Measurements from ENCODE around the gene JAK3.
"Not testable (repeated sequence)": the region's sequence is repeated elsewhere in the genome, so short reads cannot be mapped to it uniquely, and the experiment has no call there.

The JAK3 gene

GRCh38 chr19:17888260-17888659, 40.5 kb upstream of the JAK3 start:
- TF ChIP-seq PPARA (CRISPR knock-in tag; IDR thresholded peaks at IDR 0.05; ENCODE audit: borderline replicate concordance) (no peak), ZFP3 (CRISPR knock-in tag; IDR thresholded peaks at IDR 0.05) (no peak), ARNTL (CRISPR knock-in tag; IDR thresholded peaks at IDR 0.05; ENCODE audit: borderline replicate concordance, low read depth) (no peak), ZNF70 (CRISPR knock-in tag; IDR thresholded peaks at IDR 0.05) (no peak), GLIS3 (CRISPR knock-in tag; IDR thresholded peaks at IDR 0.05) (no peak), BACH2 (CRISPR knock-in tag; IDR thresholded peaks at IDR 0.05; ENCODE audit: borderline replicate concordance) (no peak), TSHZ2 (CRISPR knock-in tag; IDR thresholded peaks at IDR 0.05) (no peak), TCF4 (CRISPR knock-in tag; IDR thresholded peaks at IDR 0.05; ENCODE audit: borderline replicate concordance) (no peak), ZFP30 (CRISPR knock-in tag; IDR thresholded peaks at IDR 0.05) (no peak)
- no peak for ATAC-seq

- not testable (repeated sequence) for ATAC-seq
These were observed 39.4 kb upstream of the JAK3 start for GRCh38 chr19:17887221-17887620.

DNA sequence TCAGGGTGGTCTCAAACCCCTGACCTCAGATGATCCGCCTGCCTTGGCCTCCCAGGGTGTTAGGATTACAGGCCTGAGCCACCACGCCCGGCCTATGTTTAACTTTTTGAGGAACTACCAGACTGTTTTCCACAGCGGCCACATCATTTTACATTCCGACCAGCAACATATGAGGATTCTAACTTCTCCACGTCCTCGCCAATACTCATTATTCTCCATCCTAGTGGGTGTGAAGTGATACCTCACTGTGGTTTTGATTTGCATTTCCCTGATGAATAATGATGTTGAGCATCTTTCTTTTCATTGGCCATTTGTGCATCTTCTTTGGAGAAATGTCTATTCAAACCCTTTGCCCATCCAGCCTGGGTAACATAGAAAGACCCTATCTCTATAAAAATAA, 38.7 kb upstream of the JAK3 start:
- no peak for ATAC-seq
- TF ChIP-seq, protein P1, sequence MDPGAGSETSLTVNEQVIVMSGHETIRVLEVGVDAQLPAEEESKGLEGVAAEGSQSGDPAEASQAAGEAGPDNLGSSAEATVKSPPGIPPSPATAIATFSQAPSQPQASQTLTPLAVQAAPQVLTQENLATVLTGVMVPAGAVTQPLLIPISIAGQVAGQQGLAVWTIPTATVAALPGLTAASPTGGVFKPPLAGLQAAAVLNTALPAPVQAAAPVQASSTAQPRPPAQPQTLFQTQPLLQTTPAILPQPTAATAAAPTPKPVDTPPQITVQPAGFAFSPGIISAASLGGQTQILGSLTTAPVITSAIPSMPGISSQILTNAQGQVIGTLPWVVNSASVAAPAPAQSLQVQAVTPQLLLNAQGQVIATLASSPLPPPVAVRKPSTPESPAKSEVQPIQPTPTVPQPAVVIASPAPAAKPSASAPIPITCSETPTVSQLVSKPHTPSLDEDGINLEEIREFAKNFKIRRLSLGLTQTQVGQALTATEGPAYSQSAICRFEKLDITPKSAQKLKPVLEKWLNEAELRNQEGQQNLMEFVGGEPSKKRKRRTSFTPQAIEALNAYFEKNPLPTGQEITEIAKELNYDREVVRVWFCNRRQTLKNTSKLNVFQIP (CRISPR knock-in tag; IDR thresholded peaks at IDR 0.05; ENCODE audit: borderline replicate concordance, low read depth), result no peak
- no peak for TF ChIP-seq ISL1 (CRISPR knock-in tag; IDR thresholded peaks at IDR 0.05)
- no peak for TF ChIP-seq GLIS3 (CRISPR knock-in tag; IDR thresholded peaks at IDR 0.05)
- no peak for TF ChIP-seq ZFP3 (CRISPR knock-in tag; IDR thresholded peaks at IDR 0.05)
- TF ChIP-seq BACH2 (CRISPR knock-in tag; IDR thresholded peaks at IDR 0.05; ENCODE audit: borderline replicate concordance), result no peak
- TF ChIP-seq ZNF565 (CRISPR knock-in tag; conservative IDR thresholded peaks at IDR 0.05; ENCODE audit: low read depth), result no peak
- TF ChIP-seq, protein P2, sequence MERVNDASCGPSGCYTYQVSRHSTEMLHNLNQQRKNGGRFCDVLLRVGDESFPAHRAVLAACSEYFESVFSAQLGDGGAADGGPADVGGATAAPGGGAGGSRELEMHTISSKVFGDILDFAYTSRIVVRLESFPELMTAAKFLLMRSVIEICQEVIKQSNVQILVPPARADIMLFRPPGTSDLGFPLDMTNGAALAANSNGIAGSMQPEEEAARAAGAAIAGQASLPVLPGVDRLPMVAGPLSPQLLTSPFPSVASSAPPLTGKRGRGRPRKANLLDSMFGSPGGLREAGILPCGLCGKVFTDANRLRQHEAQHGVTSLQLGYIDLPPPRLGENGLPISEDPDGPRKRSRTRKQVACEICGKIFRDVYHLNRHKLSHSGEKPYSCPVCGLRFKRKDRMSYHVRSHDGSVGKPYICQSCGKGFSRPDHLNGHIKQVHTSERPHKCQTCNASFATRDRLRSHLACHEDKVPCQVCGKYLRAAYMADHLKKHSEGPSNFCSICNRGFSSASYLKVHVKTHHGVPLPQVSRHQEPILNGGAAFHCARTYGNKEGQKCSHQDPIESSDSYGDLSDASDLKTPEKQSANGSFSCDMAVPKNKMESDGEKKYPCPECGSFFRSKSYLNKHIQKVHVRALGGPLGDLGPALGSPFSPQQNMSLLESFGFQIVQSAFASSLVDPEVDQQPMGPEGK (CRISPR knock-in tag; IDR thresholded peaks at IDR 0.05; ENCODE audit: borderline replicate concordance), result no peak
- TF ChIP-seq RARB (CRISPR knock-in tag; IDR thresholded peaks at IDR 0.05), result no peak
- TF ChIP-seq ARNTL (CRISPR knock-in tag; IDR thresholded peaks at IDR 0.05; ENCODE audit: borderline replicate concordance, low read depth), result no peak
- no peak for TF ChIP-seq ESRRG (CRISPR knock-in tag; IDR thresholded peaks at IDR 0.05)

DNA sequence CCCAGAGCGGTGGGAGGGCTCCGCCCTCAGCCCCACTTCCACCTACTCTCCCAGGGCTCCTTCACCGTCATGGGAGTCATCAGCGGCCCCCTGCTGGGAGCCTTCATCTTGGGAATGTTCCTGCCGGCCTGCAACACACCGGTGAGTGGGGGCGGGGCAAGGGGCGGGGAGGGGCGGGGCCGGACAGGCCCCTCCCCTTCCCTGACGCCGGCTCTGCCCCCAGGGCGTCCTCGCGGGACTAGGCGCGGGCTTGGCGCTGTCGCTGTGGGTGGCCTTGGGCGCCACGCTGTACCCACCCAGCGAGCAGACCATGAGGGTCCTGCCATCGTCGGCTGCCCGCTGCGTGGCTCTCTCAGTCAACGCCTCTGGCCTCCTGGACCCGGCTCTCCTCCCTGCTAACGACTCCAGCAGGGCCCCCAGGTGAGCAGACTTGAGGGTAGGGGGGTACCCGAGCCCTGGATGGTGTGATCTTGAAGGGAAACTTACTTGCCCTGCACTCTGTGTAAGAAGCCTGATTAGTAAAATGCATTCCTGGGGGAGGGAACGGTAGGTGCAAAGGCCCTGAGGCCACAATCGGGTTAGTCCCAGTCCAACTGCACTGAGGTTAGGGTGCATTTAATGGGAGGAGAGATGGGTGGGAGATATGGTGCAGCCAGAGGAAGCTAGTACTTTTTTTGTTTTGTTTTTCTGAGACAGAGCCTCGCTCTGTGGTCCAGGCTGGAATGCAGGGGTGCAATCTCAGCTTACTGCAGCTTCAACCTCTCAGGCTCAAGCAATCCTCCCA, 36.0 kb upstream of the JAK3 start:
- no peak for ATAC-seq
- TF ChIP-seq, protein P2 (CRISPR knock-in tag; IDR thresholded peaks at IDR 0.05; ENCODE audit: borderline replicate concordance), result no peak
- TF ChIP-seq BACH2 (CRISPR knock-in tag; IDR thresholded peaks at IDR 0.05; ENCODE audit: borderline replicate concordance) (no peak), RARB (CRISPR knock-in tag; IDR thresholded peaks at IDR 0.05) (no peak), CREB5 (CRISPR knock-in tag; IDR thresholded peaks at IDR 0.05; ENCODE audit: low read depth) (no peak), ISL1 (CRISPR knock-in tag; IDR thresholded peaks at IDR 0.05) (no peak), ZNF8 (CRISPR knock-in tag; IDR thresholded peaks at IDR 0.05) (no peak), TSHZ2 (CRISPR knock-in tag; IDR thresholded peaks at IDR 0.05) (no peak), ARNTL (CRISPR knock-in tag; IDR thresholded peaks at IDR 0.05; ENCODE audit: borderline replicate concordance, low read depth) (no peak), ESRRG (CRISPR knock-in tag; IDR thresholded peaks at IDR 0.05) (no peak), GLIS3 (CRISPR knock-in tag; IDR thresholded peaks at IDR 0.05) (no peak)
- TF ChIP-seq, protein P1 (CRISPR knock-in tag; IDR thresholded peaks at IDR 0.05; ENCODE audit: borderline replicate concordance, low read depth), result no peak

Measured in SK-N-SH treated with all-trans-retinoic acid at 6 μM for 48 hours (cell line).